HG03457 (cell line): Measurements from ENCODE around the gene STEEP1.

Experiments used
- ATAC-seq: cut with Tn5 transposase; IDR thresholded peaks from one replicate; pipeline ENCODE4 v1.9.1; 2021; ENCODE audit warnings: moderate number of reproducible peaks; ENCODE audit not compliant: unreplicated experiment

Gene STEEP1

DNA sequence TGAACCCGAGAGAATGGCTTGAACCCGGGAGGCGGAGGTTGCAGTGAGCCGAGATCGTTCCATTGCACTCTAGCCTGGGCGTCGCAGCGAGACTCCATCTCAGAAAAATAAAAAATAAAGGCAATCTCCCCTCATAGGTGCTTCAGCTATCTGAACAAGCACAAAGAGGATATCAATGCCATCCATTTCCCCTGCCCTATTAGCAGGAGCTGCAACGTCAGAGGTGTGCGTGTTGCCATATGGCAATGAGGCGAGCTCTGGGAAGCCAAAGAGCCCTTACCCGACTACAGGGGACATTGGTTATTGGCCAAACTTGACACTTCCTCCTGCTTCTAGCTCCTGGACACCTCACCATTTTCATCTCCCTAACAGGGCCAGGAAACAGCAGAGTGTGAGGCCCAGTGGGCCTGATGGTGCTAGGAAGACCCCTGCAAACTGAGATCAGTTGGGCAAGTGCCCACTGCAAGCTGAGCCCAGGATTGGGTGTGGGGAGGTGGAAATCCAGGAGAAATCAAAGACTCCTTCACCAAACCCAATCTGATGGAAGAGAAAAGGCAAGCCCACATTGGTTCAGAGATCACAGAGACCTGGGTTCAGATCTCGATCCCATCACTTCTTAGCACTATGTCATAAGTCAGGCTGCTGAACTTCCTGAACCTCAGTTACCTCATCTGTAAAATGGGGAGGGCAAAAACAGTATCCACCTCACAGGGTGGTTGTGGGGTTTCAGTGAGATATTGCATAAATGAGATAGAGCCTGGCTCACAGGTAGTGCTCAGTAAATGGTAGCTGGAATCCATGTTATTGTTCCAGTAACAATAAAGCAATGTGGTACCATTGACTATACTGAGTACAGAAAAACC is 75.8 kb downstream of the STEEP1 start:
- ATAC-seq = no peak

DNA sequence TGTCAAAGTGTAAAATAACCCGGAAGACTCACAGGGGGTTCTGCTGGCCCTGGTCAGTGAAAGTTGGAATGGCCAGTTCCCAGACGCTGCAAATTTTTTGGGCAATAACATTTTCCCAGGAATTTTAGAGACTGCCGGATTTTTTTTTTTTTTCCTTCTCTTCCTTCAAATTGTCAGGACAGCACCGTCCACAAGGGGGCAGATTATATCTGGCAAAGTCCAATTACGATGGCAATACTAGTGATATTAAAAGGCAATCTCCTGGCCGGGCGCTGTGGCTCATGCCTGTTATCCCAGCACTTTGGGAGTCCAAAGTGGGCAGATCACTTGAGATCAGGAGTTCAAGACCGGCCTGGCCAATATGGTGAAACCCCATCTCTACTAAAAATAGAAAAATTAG is 76.5 kb downstream of the STEEP1 start:
- no peak for ATAC-seq
